Measurements from ENCODE around the gene MUTYH.
"Not testable (repeated sequence)": the region's sequence is repeated elsewhere in the genome, so short reads cannot be mapped to it uniquely, and the experiment has no call there.

MUTYH gene

DNA sequence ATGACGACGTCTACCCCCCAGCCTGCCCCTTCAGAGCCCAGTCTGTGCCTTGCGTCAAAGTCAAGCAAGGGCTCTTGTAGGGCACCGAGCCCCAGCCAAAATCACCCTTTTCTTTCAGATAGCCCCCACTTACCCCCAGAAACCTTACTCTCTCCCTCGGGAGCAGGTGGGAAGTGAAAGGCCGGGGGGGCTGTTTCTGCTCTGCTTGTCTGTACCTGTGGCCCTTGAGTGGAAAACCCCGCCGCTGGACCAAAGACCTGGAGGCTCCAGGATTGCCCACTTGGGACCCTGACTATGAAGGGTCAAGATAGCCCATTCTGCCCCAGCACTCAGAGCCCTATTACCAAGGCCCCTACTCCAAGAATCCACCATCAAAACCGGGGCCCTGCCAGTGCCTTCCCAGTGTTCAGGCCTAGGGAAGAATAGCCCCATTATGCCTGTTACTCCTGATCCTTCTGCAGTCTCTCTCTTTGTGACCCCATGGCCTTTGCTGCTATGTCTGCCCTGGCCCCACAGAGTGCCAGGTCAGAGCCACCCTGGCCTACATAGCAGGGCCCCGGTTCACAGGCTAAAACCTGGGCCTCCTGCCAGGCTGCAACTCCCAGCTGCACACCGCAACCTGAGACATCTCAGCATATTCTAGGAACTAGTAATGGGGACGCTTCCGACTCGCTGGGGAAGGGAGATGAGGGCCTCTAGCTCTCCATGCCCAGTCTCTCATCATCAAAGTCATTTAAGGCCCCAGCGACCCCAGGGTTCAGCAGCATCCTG is 35.7 kb downstream of the MUTYH start:
- H3K36me3 Mint-ChIP-seq (ENCODE audit: insufficient read depth): peaks cover 11% of the 10 kb centered on the region
- ATAC-seq (replicated peaks; ENCODE audit: extremely low read depth, poor library complexity, severe bottlenecking) (no peak), DNase-seq (ENCODE audit: low spot score in 2 of 2) (no peak)
- no peaks in the 10 kb centered on the region for H3K9me3 Mint-ChIP-seq
- H3K27me3 Mint-ChIP-seq: no peaks in the 10 kb centered on the region
- H3K4me1 Mint-ChIP-seq: peaks cover 18% of the 10 kb centered on the region
- peak overlapping the region; percentile 94 for H3K27ac Mint-ChIP-seq (ENCODE audit: low read depth)
- H3K4me3 Mint-ChIP-seq: peak overlapping the region; percentile 89

DNA sequence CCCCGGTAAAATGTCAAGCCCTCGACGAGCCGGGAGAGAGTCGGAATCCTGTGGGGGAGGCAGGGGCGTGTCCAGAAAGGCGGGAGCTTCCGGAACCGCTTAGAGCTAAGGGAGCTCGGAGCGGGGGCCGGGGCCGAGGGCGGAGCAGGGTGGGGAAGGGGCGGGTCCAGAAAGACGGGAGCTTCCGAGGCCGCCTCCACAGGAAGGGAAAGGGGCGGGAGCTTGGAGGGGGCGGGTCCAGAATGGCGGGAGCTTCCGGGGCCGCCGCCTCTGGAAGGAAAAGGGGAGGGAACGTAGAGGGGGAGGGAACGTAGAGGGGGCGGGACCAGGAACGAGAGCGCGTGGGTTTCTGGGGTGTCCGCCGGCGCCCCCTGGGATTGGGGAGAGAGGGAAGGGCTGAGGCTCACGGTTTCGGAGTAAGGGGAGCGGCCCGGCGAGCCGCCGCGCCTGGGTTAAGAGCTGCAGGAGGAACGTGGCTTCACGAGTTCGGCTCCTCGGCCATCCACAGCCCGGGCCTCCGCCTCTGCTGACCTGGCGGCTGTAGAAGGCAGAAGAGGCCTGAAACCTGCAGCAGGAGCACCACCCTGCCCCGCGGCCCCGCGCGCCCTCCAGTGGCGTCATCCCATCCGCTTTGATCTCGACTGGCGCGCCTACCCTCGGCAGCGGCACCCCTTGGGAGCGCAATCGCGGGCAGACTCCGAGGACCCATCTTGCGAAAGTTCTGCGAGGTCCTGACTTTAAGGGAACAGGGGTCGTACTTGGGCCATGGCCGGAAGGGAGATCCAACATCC is 36.5 kb downstream of the MUTYH start:
- Mint-ChIP-seq H3K36me3 (ENCODE audit: insufficient read depth) (peaks cover 11% of the 10 kb centered on the region), H3K27ac (ENCODE audit: low read depth) (peak overlapping the region; percentile 94), H3K9me3 (no peaks in the 10 kb centered on the region), H3K27me3 (no peaks in the 10 kb centered on the region), H3K4me3 (peak overlapping the region; percentile 89), H3K4me1 (peaks cover 18% of the 10 kb centered on the region)
- ATAC-seq (replicated peaks; ENCODE audit: extremely low read depth, poor library complexity, severe bottlenecking) (peak; percentile 90), DNase-seq (ENCODE audit: low spot score in 2 of 2) (peak; percentile 85 to 88)

DNA sequence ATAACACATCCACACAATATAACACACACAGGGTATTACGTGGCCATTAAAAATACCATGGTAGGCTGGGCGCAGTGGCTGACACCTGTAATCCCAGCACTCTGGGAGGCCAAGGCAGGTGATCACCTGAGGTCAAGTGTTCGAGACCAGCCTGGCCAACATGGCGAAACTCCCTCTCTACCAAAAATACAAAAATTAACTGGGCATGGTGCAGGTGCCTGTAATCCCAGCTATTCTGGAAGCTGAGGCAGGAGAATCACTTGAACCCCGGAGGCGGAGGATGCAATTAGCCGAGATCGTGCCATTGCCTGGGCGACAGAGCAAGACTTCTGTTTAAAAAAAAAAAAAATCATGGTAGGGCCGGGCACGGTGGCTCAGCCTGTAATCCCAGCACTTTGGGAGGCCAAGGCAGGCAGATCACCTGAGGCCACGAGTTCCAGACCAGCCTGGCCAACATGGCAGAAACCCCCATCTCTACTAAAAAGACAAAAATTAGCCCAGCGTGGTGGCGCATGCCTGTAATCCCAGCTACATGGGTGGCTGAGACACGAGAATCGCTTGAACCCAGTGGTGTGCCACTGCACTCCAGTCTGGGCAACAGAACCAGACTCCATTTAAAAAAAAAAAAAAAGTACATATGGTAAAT is 37.6 kb downstream of the MUTYH start:
- Mint-ChIP-seq H3K9me3 (no peaks in the 10 kb centered on the region), H3K27ac (ENCODE audit: low read depth) (peak overlapping the region; percentile 94), H3K4me1 (peaks cover 18% of the 10 kb centered on the region), H3K27me3 (no peaks in the 10 kb centered on the region), H3K36me3 (ENCODE audit: insufficient read depth) (peaks cover 11% of the 10 kb centered on the region), H3K4me3 (peak overlapping the region; percentile 89)
- ATAC-seq (replicated peaks; ENCODE audit: extremely low read depth, poor library complexity, severe bottlenecking) (no peak), DNase-seq (ENCODE audit: low spot score in 2 of 2) (no peak)

DNA sequence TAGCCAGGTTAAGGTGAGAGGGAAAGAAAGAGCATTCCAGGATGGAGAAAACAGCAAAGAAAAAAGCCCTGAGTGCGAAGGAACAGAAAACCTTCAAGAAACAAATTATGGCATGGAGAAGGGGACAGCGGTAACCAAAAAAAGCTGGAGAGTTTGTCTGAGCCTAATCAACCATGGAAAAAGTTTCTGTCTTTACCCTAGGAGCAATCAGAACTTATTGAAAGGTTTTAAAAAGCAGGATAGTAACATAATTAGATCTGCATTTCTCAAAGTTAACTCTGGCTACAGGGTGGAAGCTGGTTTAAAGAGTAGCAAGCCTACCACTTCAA is 39.6 kb downstream of the MUTYH start:
- H3K9me3 Mint-ChIP-seq: no peaks in the 10 kb centered on the region
- peaks cover 18% of the 10 kb centered on the region for H3K4me1 Mint-ChIP-seq
- ATAC-seq (replicated peaks; ENCODE audit: extremely low read depth, poor library complexity, severe bottlenecking) (no peak), DNase-seq (ENCODE audit: low spot score in 2 of 2) (no peak)
- peak overlapping the region; percentile 38 for H3K27ac Mint-ChIP-seq (ENCODE audit: low read depth)
- peaks cover 11% of the 10 kb centered on the region for H3K36me3 Mint-ChIP-seq (ENCODE audit: insufficient read depth)
- H3K4me3 Mint-ChIP-seq: no peak overlapping the region
- no peaks in the 10 kb centered on the region for H3K27me3 Mint-ChIP-seq

DNA sequence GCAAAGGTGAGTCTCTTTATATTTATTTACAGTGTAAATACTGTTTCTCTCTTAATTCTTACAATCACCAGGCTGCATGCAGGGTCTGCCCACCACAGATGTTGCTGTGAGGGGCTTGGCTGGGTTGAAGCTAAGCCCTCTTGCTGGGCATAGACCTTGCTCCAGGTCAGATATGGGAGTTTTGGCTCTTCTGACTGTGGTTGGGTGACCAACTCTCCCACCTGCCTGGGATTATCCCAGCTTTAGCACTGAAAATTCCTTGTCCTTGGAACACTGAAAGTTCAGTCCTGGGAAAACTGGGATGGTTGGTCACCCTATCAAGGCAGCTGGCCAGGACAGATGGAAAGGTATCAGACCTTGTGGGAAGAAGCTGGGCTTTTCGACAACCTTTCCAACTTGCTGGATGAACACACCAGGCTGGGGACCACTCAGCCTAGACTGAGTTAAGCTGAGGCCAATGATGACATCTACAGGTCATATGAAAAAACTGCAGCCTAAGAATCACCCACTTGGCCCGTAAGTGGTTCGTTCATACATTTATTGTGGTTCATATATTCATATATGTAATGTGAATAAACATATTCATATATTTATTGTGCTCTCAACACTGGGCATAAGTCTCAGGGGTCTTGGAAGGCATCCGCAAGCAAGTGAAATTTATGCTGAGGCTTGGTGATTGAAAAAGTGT is 40.1 kb downstream of the MUTYH start:
- H3K27ac Mint-ChIP-seq (ENCODE audit: low read depth): peak overlapping the region; percentile 38
- DNase-seq (ENCODE audit: low spot score in 2 of 2): peak in 1 of 2 donors; percentile 26
- peaks cover 11% of the 10 kb centered on the region for H3K36me3 Mint-ChIP-seq (ENCODE audit: insufficient read depth)
- H3K9me3 Mint-ChIP-seq: no peaks in the 10 kb centered on the region
- no peak for ATAC-seq (replicated peaks; ENCODE audit: extremely low read depth, poor library complexity, severe bottlenecking)
- H3K4me1 Mint-ChIP-seq: peaks cover 13% of the 10 kb centered on the region
- H3K27me3 Mint-ChIP-seq: no peaks in the 10 kb centered on the region
- H3K4me3 Mint-ChIP-seq: no peak overlapping the region

DNA sequence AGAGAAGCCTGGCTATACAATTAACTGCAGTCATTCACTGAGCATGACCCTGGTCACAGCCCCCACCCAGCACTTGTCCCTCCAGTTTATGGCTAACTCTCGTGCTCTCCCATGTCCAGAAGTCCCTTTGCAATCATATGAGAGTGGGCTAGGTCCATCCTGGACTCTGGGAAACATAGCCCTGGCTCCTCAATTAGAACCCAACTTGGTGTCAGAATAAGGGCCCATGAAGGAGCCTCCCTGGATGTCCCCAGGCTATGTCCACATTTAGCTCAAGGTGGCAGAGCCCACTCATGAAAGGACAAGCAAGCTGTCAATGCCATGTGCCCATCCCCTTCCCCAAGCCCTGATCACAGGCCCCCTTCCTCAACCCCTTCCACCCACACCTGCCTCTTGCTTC is 40.9 kb downstream of the MUTYH start:
- Mint-ChIP-seq H3K4me3 (no peak overlapping the region), H3K27ac (ENCODE audit: low read depth) (no peak overlapping the region), H3K36me3 (ENCODE audit: insufficient read depth) (peaks cover 10% of the 10 kb centered on the region), H3K9me3 (no peaks in the 10 kb centered on the region), H3K27me3 (no peaks in the 10 kb centered on the region), H3K4me1 (peaks cover 5% of the 10 kb centered on the region)
- DNase-seq (ENCODE audit: low spot score in 2 of 2) (no peak), ATAC-seq (replicated peaks; ENCODE audit: extremely low read depth, poor library complexity, severe bottlenecking) (no peak)

DNA sequence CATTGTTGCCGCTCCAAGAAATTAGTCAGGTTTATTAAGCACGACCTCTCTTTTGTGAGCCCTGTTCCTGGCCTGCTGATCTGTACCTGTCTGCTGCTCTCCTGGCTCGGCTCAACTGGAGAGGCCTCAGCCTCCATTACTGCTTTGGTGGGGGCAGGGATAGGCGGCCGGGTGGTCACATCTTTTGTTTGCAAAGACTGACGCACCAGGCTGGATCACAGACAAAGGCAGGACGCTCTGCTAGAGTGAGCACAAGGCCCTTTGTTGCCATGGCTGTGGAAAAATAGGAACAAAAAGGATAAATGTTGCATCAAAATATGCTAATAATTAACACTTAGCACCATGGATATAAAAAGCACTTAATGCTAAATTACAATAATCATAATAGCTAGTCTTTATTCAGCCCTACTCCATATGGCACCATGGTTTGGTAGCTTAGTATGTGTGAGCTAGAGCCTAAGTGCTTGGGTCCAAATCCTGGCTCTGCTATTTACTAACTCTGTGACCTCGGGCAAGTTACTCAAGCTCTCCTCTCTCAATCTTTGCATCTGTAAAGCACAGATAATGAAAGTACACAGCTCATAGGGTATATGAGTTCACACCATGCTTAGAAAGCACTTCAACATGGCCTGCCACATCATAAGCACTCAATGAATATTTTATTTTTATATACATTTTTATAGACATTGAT is 42.4 kb downstream of the MUTYH start:
- Mint-ChIP-seq H3K4me3 (no peak overlapping the region), H3K4me1 (peaks cover 3% of the 10 kb centered on the region)

DNA sequence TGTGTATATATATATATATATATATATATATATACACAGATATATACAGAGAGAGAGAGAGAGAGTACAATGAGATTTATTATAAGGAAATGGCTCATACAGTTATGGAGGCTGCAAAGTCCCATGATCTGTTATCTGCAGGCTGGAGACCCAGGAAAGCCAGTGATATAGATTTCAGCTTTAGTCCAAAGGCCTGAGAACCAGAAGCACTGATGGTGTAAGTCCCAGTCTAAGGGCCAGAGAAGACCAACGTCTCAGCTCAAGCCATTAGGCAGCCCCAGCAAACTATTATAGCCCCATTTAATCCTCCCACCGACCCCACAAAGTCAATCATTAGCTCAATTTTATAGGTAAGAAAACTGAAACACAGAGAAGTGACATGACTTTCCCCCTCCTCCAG is 48.5 kb downstream of the MUTYH start:
- ATAC-seq (replicated peaks; ENCODE audit: extremely low read depth, poor library complexity, severe bottlenecking) (no peak), DNase-seq (ENCODE audit: low spot score in 2 of 2) (no peak)
- no peak overlapping the region for H3K27ac Mint-ChIP-seq (ENCODE audit: low read depth)
- no peaks in the 10 kb centered on the region for H3K36me3 Mint-ChIP-seq (ENCODE audit: insufficient read depth)
- peaks cover 6% of the 10 kb centered on the region for H3K4me1 Mint-ChIP-seq
- H3K27me3 Mint-ChIP-seq: no peaks in the 10 kb centered on the region
- no peak overlapping the region for H3K4me3 Mint-ChIP-seq
- no peaks in the 10 kb centered on the region for H3K9me3 Mint-ChIP-seq

More for the DNA sequence above, 42.4 kb downstream of the MUTYH start:
- Mint-ChIP-seq H3K9me3 (no peaks in the 10 kb centered on the region), H3K27ac (ENCODE audit: low read depth) (no peak overlapping the region), H3K36me3 (ENCODE audit: insufficient read depth) (peaks cover 2% of the 10 kb centered on the region), H3K27me3 (no peaks in the 10 kb centered on the region)
- DNase-seq (ENCODE audit: low spot score in 2 of 2) (no peak), ATAC-seq (replicated peaks; ENCODE audit: extremely low read depth, poor library complexity, severe bottlenecking) (no peak)

DNA sequence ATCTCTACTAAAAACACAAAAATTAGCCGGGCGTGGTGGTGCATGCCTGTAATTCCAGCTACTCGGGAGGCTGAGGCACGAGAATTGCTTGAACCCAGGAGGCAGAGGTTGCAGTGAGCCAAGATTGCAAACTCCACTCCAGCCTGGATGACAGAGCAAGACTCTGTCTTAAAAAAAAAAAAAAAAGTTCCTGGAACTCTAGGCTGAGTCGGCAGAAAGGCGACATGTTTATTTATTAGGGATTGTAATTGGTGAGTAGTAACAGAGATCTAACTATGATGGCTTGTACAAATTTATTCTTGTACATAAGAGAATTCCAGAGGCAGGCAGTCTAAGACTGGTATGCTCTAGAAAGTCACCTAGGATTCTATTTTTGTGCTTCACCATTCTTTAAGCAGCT is 49.2 kb downstream of the MUTYH start:
- not testable (repeated sequence) for H3K4me3 Mint-ChIP-seq; ATAC-seq (replicated peaks; ENCODE audit: extremely low read depth, poor library complexity, severe bottlenecking); H3K36me3 Mint-ChIP-seq (ENCODE audit: insufficient read depth); H3K27me3 Mint-ChIP-seq; H3K4me1 Mint-ChIP-seq; H3K9me3 Mint-ChIP-seq; DNase-seq (ENCODE audit: low spot score in 2 of 2); H3K27ac Mint-ChIP-seq (ENCODE audit: low read depth)

DNA sequence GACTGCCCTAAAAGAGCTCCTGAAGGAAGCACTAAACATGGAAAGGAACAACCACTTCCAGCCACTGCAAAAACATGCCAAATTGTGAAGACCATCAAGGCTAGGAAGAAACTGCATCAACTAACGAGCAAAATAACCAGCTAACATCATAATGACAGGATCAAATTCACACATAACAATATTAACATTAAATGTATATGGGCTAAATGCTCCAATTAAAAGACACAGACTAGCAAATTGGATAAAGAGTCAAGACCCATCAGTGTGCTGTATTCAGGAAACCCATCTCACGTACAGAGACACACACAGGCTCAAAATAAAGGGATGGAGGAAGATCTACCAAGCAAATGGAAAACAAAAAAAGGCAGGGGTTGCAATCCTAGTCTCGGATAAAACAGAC is 53.7 kb downstream of the MUTYH start:
- not testable (repeated sequence) for ATAC-seq (replicated peaks; ENCODE audit: extremely low read depth, poor library complexity, severe bottlenecking); H3K27me3 Mint-ChIP-seq; H3K27ac Mint-ChIP-seq (ENCODE audit: low read depth)

DNA sequence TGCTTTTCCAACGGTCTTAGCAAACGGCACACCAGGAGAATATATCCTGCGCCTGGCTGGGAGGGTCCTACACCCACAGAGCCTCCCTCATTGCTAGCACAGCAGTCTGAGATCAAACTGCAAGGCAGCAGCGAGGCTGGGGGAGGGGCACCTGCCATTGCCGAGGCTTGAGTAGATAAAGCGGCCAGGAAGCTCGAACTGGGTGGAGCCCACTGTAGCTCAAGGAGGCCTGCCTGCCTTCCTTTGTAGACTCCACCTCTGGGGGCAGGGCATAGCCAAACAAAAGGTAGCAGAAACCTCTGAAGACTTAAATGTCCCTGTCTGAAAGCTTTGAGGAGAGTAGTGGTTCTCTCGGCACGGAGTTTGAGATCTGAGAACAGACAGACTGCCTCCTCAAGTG is 55.4 kb downstream of the MUTYH start:
- H3K4me1 Mint-ChIP-seq; H3K27ac Mint-ChIP-seq (ENCODE audit: low read depth); H3K27me3 Mint-ChIP-seq; H3K36me3 Mint-ChIP-seq (ENCODE audit: insufficient read depth); H3K4me3 Mint-ChIP-seq; H3K9me3 Mint-ChIP-seq; ATAC-seq (replicated peaks; ENCODE audit: extremely low read depth, poor library complexity, severe bottlenecking); DNase-seq (ENCODE audit: low spot score in 2 of 2): not testable (repeated sequence)

More for the DNA sequence above, 53.7 kb downstream of the MUTYH start:
- H3K36me3 Mint-ChIP-seq (ENCODE audit: insufficient read depth); H3K4me3 Mint-ChIP-seq; H3K9me3 Mint-ChIP-seq; H3K4me1 Mint-ChIP-seq; DNase-seq (ENCODE audit: low spot score in 2 of 2): not testable (repeated sequence)

DNA sequence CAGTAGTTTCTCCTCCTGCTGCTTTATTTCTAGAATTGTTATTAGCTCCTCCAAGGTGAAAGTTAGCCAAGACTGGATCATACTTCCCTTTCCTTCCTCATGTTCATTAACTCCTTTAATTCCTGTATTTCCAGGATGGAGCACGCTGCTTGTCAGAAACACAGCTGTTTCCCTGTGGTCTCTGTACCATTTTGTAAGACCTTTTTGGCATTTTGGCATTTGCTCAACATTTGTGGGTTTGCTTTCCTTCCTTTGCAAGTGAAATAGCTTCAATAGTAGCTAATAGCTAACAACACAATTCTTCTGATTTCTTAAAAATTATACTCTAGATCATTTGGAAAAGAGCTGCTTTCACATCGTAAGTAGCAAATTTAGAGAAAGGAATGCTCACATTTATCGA is 57.9 kb downstream of the MUTYH start:
- ATAC-seq (replicated peaks; ENCODE audit: extremely low read depth, poor library complexity, severe bottlenecking) (no peak), DNase-seq (ENCODE audit: low spot score in 2 of 2) (no peak)
- Mint-ChIP-seq H3K27me3 (peaks cover 14% of the 10 kb centered on the region), H3K36me3 (ENCODE audit: insufficient read depth) (no peaks in the 10 kb centered on the region), H3K9me3 (no peaks in the 10 kb centered on the region), H3K4me3 (no peak overlapping the region), H3K27ac (ENCODE audit: low read depth) (no peak overlapping the region), H3K4me1 (no peaks in the 10 kb centered on the region)
